ENCODE data around the gene UNC50.

UNC50 gene

DNA sequence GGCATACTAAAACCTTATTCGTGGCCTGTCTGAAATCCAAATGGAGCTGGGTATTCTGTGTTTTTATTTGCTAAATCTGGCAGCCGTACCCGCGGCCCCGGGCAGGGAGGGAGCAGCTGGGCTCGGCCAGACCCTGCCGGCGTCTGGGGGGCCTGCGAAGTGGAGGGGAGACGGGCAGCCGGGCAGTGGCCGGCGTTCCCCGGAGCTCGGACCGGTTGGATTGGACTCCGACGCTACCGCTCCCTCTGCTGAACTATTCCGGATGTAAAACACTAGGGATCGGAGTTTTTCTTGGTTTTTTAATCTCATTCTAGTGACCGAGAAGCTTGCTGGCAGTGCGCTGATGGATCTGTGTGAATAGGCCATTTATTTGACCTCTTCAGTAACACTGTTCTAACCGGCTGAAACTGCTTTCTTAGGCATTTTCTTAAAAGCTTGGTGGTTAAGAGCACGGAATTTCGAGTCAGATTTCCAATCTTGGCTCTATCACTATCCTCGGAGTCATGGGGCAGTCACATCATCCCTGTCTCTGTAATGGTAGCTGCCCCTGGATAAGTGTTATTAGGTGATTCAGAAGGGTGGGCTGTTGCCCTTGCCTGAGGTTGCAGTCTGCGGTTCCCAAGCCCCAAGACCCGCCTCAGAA is 694 bp downstream of the UNC50 start:
- DNase-seq (ENCODE audit: low read depth) = peak; percentile 56
- peak overlapping the region; percentile 89 for H3K4me3 ChIP-seq (ENCODE audit: low read length)
- TF ChIP-seq, protein P1, sequence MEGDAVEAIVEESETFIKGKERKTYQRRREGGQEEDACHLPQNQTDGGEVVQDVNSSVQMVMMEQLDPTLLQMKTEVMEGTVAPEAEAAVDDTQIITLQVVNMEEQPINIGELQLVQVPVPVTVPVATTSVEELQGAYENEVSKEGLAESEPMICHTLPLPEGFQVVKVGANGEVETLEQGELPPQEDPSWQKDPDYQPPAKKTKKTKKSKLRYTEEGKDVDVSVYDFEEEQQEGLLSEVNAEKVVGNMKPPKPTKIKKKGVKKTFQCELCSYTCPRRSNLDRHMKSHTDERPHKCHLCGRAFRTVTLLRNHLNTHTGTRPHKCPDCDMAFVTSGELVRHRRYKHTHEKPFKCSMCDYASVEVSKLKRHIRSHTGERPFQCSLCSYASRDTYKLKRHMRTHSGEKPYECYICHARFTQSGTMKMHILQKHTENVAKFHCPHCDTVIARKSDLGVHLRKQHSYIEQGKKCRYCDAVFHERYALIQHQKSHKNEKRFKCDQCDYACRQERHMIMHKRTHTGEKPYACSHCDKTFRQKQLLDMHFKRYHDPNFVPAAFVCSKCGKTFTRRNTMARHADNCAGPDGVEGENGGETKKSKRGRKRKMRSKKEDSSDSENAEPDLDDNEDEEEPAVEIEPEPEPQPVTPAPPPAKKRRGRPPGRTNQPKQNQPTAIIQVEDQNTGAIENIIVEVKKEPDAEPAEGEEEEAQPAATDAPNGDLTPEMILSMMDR (conservative IDR thresholded peaks at IDR 0.05; ENCODE audit: low read length) = no peak

DNA sequence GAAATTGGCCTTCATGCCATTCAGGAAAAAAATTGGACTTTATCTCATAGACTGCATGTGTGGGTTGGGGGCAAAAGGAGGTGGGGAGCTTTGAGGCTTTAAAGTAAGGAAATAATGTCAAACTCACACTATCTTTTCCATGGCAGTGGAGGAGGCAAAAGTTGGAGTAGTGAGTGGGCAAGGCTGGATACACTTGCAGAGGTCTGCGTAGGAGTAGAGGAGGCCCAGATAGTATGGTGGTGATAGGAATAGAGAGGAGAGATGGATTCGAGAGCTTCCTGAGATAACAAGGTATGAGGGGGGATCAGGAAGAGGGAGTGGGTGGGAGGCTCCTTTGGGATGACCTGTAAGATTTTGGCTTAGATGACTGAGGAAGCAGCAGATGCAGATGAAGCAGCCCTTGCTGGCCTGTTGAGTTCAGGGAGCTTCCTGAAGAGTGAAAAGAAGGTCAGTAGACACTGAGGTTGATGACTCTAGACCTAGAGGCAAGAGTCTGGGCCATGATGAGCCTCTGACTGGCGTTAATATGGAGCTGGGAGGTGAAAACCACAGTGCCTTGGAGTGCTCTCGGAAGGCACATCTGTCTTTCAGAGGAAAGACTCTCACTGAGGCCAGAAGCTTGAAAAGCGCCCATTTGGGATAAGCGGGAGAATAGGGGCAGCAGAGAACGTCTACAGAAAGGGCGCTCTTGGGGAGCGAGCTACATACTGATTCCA is 5.8 kb downstream of the UNC50 start:
- no peak overlapping the region for H3K4me3 ChIP-seq (ENCODE audit: low read length)
- no peak for DNase-seq (ENCODE audit: low read depth)
- TF ChIP-seq, protein P1 (conservative IDR thresholded peaks at IDR 0.05; ENCODE audit: low read length) = no peak

DNA sequence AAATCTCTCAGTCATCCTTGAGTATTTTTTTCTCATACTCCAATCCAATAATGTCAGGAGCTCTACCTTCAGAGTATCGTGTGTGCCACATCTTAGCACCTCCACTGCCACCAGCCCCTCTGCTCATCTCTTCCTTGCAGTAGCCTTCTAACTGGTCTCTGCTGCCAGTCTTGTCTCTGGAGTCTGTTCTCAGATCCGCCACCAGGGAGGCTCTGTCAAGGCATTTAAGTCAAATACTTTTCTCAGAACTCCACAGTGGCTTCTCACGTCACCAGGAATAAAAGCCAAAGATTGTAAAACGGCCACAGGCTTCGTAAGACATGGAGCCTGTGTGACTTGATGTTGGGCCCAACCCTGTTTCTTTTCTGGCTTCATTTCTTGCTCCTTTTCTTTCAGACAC is 7.1 kb downstream of the UNC50 start:
- no peak overlapping the region for H3K4me3 ChIP-seq (ENCODE audit: low read length)
- TF ChIP-seq, protein P1 (conservative IDR thresholded peaks at IDR 0.05; ENCODE audit: low read length) = no peak
- peak; percentile 1 for DNase-seq (ENCODE audit: low read depth)

DNA sequence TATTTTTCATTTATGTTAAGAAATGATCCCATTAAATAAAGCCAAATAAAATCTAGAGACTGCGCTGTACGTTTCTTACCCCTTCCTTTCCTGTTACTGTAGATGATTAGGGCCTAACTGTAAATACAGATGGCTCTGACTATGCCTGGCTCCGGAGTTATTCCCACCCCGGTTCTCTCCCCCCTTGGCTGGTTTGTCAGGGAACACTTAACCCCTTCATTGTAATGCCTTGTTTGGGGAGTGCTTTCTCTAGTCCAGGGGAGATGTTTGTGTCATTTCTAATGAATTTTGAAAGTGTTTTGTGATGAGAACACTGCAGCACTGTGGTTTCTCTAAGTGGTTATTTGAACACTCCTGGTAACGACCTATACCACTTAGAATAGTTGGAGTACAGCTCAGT is 8.8 kb downstream of the UNC50 start:
- TF ChIP-seq, protein P1 (conservative IDR thresholded peaks at IDR 0.05; ENCODE audit: low read length) = no peak
- no peak for DNase-seq (ENCODE audit: low read depth)
- H3K4me3 ChIP-seq (ENCODE audit: low read length) = no peak overlapping the region

DNA sequence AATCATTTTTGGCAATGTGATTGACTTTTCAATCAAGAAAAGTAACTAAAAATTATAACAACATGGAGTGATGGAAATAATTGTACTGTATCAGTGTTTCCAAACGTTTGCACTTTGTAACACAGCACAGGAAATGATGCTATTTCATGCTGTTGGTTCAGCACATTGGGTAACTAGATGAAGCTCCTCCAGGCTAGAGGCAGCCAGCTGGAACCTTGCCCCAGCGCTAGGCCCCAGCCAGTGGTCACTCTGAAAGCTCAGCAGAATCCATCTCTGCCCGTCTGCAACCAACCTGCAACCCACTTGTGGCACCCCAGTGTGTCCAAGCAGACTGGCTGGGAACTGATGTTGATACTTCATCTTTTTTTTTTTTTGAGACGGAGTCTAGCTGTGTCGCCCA is 15.3 kb downstream of the UNC50 start:
- TF ChIP-seq, protein P1 (conservative IDR thresholded peaks at IDR 0.05; ENCODE audit: low read length) = no peak
- H3K4me3 ChIP-seq (ENCODE audit: low read length) = no peak overlapping the region
- DNase-seq (ENCODE audit: low read depth) = no peak

DNA sequence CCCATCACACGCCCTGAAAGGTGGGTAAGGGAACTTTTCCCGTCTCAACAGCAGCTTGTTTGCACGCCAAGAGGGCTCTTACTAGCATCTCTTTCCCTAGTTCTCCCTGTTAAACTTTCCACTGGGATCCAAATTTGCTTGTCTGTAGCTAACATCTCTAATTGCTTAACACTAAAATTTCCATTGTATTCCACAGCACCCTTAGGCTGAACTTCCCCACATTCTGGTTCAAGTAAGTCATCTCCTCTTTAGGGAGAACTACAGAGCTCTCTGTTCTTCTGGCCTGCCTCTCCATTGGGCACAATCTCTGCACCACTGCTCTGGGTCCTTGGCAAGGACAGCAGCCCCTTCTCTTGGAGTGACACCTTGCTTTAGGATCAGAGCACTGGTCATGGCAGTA is 24.0 kb downstream of the UNC50 start:
- H3K4me3 ChIP-seq (ENCODE audit: low read length) = no peak overlapping the region
- TF ChIP-seq, protein P1 (conservative IDR thresholded peaks at IDR 0.05; ENCODE audit: low read length) = no peak
- no peak for DNase-seq (ENCODE audit: low read depth)

All from AG10803 (cell line).